H9 (cell line): ENCODE results near the gene NTMT2. TPM values are rescaled to one million over a fixed set of nuclear protein-coding genes. Genes with fewer than 3 reads are reported as not detected.

Experiments used
- DNase-seq: peaks from one replicate; pipeline ENCODE4 v3.0.0-alpha.2; 2017
- H2AFZ ChIP-seq: one replicate; pipeline ENCODE4 v1.6.1; 2013; ENCODE audit warnings: mild to moderate bottlenecking, low read length, control low read depth, moderate library complexity
- H2AK5ac ChIP-seq: 2 replicates; pipeline ENCODE4 v1.6.1; 2013; ENCODE audit warnings: low read length, control low read depth, mixed read lengths; ENCODE audit not compliant: insufficient read length
- H2BK120ac ChIP-seq: one replicate; pipeline ENCODE4 v1.6.1; 2013; ENCODE audit warnings: low read depth, mild to moderate bottlenecking, low read length, control low read depth, inconsistent platforms; ENCODE audit not compliant: poor library complexity, severe bottlenecking
- H2BK12ac ChIP-seq: 2 replicates; pipeline ENCODE4 v1.6.1; 2013; ENCODE audit warnings: low read length, control low read depth, mixed read lengths, low read depth; ENCODE audit not compliant: insufficient read length
- H2BK15ac ChIP-seq: 2 replicates; pipeline ENCODE4 v1.6.1; 2013; ENCODE audit warnings: low read depth, low read length, control low read depth
- H2BK20ac ChIP-seq: one replicate; pipeline ENCODE4 v1.6.1; 2013; ENCODE audit warnings: low read depth, mild to moderate bottlenecking, low read length, control low read depth, inconsistent platforms; ENCODE audit not compliant: poor library complexity, severe bottlenecking
- H2BK5ac ChIP-seq: 2 replicates; pipeline ENCODE4 v1.6.1; 2013; ENCODE audit warnings: low read length, control low read depth, mixed read lengths; ENCODE audit not compliant: insufficient read length
- H3K14ac ChIP-seq: 2 replicates; pipeline ENCODE4 v1.6.1; 2013; ENCODE audit warnings: low read length, control low read depth; ENCODE audit not compliant: insufficient read depth
- H3K18ac ChIP-seq: 2 replicates; pipeline ENCODE4 v1.6.1; 2013; ENCODE audit warnings: low read depth, mild to moderate bottlenecking, mixed read lengths, low read length, control low read depth; ENCODE audit not compliant: insufficient read length
- H3K23ac ChIP-seq: 2 replicates; pipeline ENCODE4 v1.6.1; 2013; ENCODE audit warnings: low read length, control low read depth, mixed read lengths, low read depth; ENCODE audit not compliant: insufficient read length
- H3K23me2 ChIP-seq: 2 replicates; pipeline ENCODE4 v1.6.1; 2013; ENCODE audit warnings: low read depth, mild to moderate bottlenecking, mixed read lengths, low read length, control low read depth; ENCODE audit not compliant: insufficient read length, poor library complexity, severe bottlenecking
- H3K27ac ChIP-seq: 2 replicates; pipeline ENCODE4 v1.5.1; 2013; ENCODE audit warnings: low read length, control low read depth, mixed read lengths, low read depth; ENCODE audit not compliant: insufficient read length
- H3K27me3 ChIP-seq: 2 replicates; pipeline ENCODE4 v1.6.1; 2013; ENCODE audit warnings: low read length, control low read depth, inconsistent platforms; ENCODE audit not compliant: insufficient read depth
- H3K4ac ChIP-seq: 2 replicates; pipeline ENCODE4 v1.6.1; 2013; ENCODE audit warnings: low read depth, mild to moderate bottlenecking, control low read depth, inconsistent platforms, low read length, moderate library complexity
- H3K4me1 ChIP-seq: 2 replicates; pipeline ENCODE4 v1.6.1; 2013; ENCODE audit warnings: low read length, control low read depth, inconsistent platforms; ENCODE audit not compliant: insufficient read depth
- H3K4me2 ChIP-seq: 2 replicates; pipeline ENCODE4 v1.6.1; 2013; ENCODE audit warnings: low read length, control low read depth, mixed read lengths; ENCODE audit not compliant: insufficient read length, insufficient read depth
- H3K56ac ChIP-seq: 2 replicates; pipeline ENCODE4 v1.6.1; 2013; ENCODE audit warnings: low read depth, mild to moderate bottlenecking, mixed read lengths, low read length, control low read depth; ENCODE audit not compliant: insufficient read length
- H3K79me1 ChIP-seq: 2 replicates; pipeline ENCODE4 v1.6.1; 2013; ENCODE audit warnings: low read depth, mild to moderate bottlenecking, moderate library complexity, low read length, control low read depth, inconsistent platforms; ENCODE audit not compliant: insufficient read depth, poor library complexity, severe bottlenecking
- H3K79me2 ChIP-seq: 2 replicates; pipeline ENCODE4 v1.6.1; 2013; ENCODE audit warnings: low read length, control low read depth, inconsistent platforms; ENCODE audit not compliant: insufficient read depth
- H3K9ac ChIP-seq: 2 replicates; pipeline ENCODE4 v1.6.1; 2013; ENCODE audit warnings: low read length, control low read depth, mixed read lengths; ENCODE audit not compliant: insufficient read length; ENCODE audit errors: extremely low read depth
- H3K9me3 ChIP-seq: one replicate; pipeline ENCODE4 v1.6.1; 2013; ENCODE audit warnings: low read depth, low read length, inconsistent platforms; ENCODE audit not compliant: control insufficient read depth
- H3T11ph ChIP-seq: one replicate; pipeline ENCODE4 v1.6.1; 2013; ENCODE audit warnings: mild to moderate bottlenecking, low read length, control low read depth, inconsistent platforms
- H4K20me1 ChIP-seq: one replicate; pipeline ENCODE4 v1.6.1; 2013; ENCODE audit not compliant: control insufficient read depth, insufficient read length, insufficient read depth
- H4K5ac ChIP-seq: 2 replicates; pipeline ENCODE4 v1.6.1; 2013; ENCODE audit warnings: low read depth, mild to moderate bottlenecking, mixed read lengths, low read length, control low read depth; ENCODE audit not compliant: insufficient read length
- H4K8ac ChIP-seq: replicated peaks from 2 replicates; pipeline ENCODE4 v1.6.1; 2013; ENCODE audit warnings: low read length, control low read depth, mixed read lengths, low read depth; ENCODE audit not compliant: insufficient read length
- H4K91ac ChIP-seq: 2 replicates; pipeline ENCODE4 v1.6.1; 2013; ENCODE audit warnings: low read depth, mild to moderate bottlenecking, moderate library complexity, mixed read lengths, low read length, control low read depth; ENCODE audit not compliant: insufficient read length
- H3K27ac Mint-ChIP-seq, 3 experiments: 2 replicates in 2 of 3; 3 replicates in 1 of 3; pipeline ENCODE4 v1.8.0; 2020 to 2021; ENCODE audit warnings: mixed read lengths in 3 of 3, mild to moderate bottlenecking in 1 of 3, moderate library complexity in 1 of 3
- H3K27me3 Mint-ChIP-seq: 2 replicates; pipeline ENCODE4 v1.8.0; 2021; ENCODE audit warnings: low read depth, mild to moderate bottlenecking, moderate library complexity, mixed read lengths
- H3K36me3 Mint-ChIP-seq, 3 experiments: 2 replicates in 2 of 3; 3 replicates in 1 of 3; pipeline ENCODE4 v1.8.0; 2020 to 2021; ENCODE audit warnings: low read depth in 3 of 3, mixed read lengths in 3 of 3; ENCODE audit not compliant: insufficient read depth in 1 of 3
- H3K4me1 Mint-ChIP-seq, 2 experiments: 2 replicates each; pipeline ENCODE4 v1.8.0; 2020; ENCODE audit warnings: mixed read lengths in 2 of 2
- H3K4me3 Mint-ChIP-seq, 2 experiments: 2 replicates in 1 of 2; 3 replicates in 1 of 2; pipeline ENCODE4 v1.8.0; 2020 to 2021; ENCODE audit warnings: mild to moderate bottlenecking in 2 of 2, mixed read lengths in 2 of 2, moderate library complexity in 1 of 2
- H3K9me3 Mint-ChIP-seq, 2 experiments: 2 replicates in 1 of 2; 3 replicates in 1 of 2; pipeline ENCODE4 v1.8.0; 2020; ENCODE audit warnings: mild to moderate bottlenecking in 2 of 2, mixed read lengths in 2 of 2, moderate library complexity in 1 of 2
- WGBS: extraction: QIAGEN DNeasy Blood & Tissue Kit; methylation state at CpG from one replicate; pipeline ENCODE4 v1.1.7; 2013; ENCODE audit warnings: missing lambda C conversion rate, low lambda C conversion rate, mixed read lengths; ENCODE audit not compliant: insufficient read length; ENCODE audit errors: extremely low coverage; 5-methylcytosine and 5-hydroxymethylcytosine counted together
- total RNA-seq: library from RNA; stranded (reverse); gene quantifications from 2 replicates; pipeline ENCODE4 v1.2.1, GENCODE V29; 2021
- TF ChIP-seq, protein P1 (sequence below): fragments of 200-600 bp; sonication (generic); conservative IDR thresholded peaks from 3 replicates; pipeline ENCODE4 v1.8.0; 2021; ENCODE audit warnings: antibody characterized with exemption, mild to moderate bottlenecking

The NTMT2 gene
- total RNA-seq, 1 experiment from 2014 or later = 0.28 TPM

DNA sequence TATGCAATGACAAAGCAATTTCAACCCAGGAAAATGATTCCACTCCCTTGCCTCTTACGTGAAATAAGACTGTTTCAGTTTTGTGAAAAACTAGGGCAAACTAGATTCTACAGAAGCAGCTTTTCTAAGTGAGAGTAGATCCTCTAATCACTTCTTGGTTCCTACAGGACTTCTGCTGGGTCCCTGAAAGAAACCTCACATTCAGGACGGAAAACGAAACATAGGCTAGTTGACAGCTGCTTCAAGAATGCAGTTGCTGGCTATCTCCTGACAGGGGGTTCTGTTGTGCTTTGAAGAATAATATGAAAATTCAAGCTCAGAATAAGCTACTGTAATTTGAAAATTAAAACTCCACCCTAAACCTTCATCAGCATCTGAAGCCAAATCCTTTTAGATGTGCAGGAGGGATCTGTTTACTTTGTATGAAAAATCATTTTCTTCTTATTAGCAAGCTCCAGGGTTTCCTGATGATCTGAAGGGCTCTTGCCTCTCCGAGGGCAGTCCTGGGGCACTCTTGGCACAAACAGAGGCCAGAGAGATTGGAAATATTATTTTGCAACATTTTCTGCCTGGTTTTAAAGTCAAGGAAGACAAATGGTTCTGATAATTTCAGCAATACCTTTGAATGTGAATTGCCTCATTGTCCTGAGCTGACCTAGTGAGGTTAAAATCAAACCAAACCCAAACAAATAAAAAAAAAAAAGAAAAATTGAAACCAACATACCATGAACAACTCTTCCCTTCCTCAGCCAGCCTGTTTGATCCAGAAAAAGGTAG is 55.0 kb downstream of the NTMT2 start:
- Histone ChIP-seq H3K23ac (no peak overlapping the region), H4K8ac (no peak overlapping the region), H2AK5ac (no peak overlapping the region), H4K91ac (no peak overlapping the region), H3K4ac (no peak overlapping the region), H3K9ac (no peak overlapping the region), H4K5ac (no peak overlapping the region), H2BK20ac (no peak overlapping the region), H3K23me2 (no peaks in the 10 kb centered on the region), H3K4me1 (no peaks in the 10 kb centered on the region; the same call in 1 of the 2 replicates), H3K56ac (no peak overlapping the region), H2BK120ac (no peak overlapping the region), H3K14ac (no peak overlapping the region), H2AFZ (no peak overlapping the region), H3K79me2 (no peaks in the 10 kb centered on the region), H3K18ac (no peak overlapping the region), H3K9me3 (no peaks in the 10 kb centered on the region), H2BK15ac (no peak overlapping the region), H4K20me1 (no peaks in the 10 kb centered on the region), H2BK12ac (no peak overlapping the region), H2BK5ac (no peak overlapping the region), H3K27ac (no peak overlapping the region), H3K79me1 (no peaks in the 10 kb centered on the region), H3T11ph (no peak overlapping the region), H3K4me2 (no peak overlapping the region), H3K27me3 (no peaks in the 10 kb centered on the region; the same call in 1 of the 2 replicates)
- TF ChIP-seq, protein P1, sequence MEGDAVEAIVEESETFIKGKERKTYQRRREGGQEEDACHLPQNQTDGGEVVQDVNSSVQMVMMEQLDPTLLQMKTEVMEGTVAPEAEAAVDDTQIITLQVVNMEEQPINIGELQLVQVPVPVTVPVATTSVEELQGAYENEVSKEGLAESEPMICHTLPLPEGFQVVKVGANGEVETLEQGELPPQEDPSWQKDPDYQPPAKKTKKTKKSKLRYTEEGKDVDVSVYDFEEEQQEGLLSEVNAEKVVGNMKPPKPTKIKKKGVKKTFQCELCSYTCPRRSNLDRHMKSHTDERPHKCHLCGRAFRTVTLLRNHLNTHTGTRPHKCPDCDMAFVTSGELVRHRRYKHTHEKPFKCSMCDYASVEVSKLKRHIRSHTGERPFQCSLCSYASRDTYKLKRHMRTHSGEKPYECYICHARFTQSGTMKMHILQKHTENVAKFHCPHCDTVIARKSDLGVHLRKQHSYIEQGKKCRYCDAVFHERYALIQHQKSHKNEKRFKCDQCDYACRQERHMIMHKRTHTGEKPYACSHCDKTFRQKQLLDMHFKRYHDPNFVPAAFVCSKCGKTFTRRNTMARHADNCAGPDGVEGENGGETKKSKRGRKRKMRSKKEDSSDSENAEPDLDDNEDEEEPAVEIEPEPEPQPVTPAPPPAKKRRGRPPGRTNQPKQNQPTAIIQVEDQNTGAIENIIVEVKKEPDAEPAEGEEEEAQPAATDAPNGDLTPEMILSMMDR = no peak
- Mint-ChIP-seq H3K4me3 (no peak overlapping the region), H3K9me3 (no peaks in the 10 kb centered on the region), H3K36me3 (no peaks in the 10 kb centered on the region), H3K4me1 (peaks cover 11 to 15% of the 10 kb centered on the region in 2 experiments), H3K27me3 (no peaks in the 10 kb centered on the region), H3K27ac (no peak overlapping the region)
- no peak for DNase-seq
- no CpG with 5 or more reads among the region's 4 CpGs for WGBS
